ENCODE results near the gene MTHFR. TPM values are rescaled to one million over a fixed set of nuclear protein-coding genes. Genes with fewer than 3 reads are reported as not detected.
A peak's percentile ranks its signal among the peaks of the same experiment; 100 is the strongest.

MTHFR gene
- total and polyA plus RNA-seq, 2 of the 8 experiments (the other 6 are each of a cell fraction or from before 2014, with no cell fraction given), result 8.7 to 18.5 TPM

DNA sequence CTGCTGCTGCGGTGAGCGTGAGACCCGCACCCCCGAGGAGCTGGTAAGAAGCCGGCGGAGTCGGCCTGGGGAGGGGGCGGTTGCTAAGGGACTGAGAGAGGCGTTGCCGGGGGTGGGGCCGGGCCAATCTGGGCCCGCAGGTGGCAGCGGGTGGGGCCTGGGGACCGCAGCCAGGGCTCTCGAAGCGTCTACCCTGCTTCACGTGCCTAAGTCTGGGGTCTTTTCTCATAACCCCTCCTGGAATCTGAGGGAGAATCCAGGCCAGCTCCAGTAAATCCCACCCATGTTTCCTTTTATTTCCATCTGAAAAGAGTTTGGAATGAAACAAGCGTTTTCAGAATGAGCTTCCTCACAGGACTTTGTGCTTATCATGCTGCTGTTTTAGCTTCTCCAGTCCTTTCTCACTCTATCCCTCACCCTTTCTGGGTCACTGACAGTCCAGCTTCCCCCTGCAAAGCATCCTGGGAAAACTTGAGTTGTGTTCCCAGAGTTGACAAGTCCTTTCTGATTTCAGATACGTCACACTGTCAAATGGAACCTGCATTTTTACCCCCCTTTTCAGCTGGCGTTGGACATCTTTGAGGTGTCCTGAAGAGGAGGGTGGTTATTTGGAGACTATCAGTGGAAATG is 658 bp upstream of the MTHFR start (continued):
- TF ChIP-seq, protein P1, sequence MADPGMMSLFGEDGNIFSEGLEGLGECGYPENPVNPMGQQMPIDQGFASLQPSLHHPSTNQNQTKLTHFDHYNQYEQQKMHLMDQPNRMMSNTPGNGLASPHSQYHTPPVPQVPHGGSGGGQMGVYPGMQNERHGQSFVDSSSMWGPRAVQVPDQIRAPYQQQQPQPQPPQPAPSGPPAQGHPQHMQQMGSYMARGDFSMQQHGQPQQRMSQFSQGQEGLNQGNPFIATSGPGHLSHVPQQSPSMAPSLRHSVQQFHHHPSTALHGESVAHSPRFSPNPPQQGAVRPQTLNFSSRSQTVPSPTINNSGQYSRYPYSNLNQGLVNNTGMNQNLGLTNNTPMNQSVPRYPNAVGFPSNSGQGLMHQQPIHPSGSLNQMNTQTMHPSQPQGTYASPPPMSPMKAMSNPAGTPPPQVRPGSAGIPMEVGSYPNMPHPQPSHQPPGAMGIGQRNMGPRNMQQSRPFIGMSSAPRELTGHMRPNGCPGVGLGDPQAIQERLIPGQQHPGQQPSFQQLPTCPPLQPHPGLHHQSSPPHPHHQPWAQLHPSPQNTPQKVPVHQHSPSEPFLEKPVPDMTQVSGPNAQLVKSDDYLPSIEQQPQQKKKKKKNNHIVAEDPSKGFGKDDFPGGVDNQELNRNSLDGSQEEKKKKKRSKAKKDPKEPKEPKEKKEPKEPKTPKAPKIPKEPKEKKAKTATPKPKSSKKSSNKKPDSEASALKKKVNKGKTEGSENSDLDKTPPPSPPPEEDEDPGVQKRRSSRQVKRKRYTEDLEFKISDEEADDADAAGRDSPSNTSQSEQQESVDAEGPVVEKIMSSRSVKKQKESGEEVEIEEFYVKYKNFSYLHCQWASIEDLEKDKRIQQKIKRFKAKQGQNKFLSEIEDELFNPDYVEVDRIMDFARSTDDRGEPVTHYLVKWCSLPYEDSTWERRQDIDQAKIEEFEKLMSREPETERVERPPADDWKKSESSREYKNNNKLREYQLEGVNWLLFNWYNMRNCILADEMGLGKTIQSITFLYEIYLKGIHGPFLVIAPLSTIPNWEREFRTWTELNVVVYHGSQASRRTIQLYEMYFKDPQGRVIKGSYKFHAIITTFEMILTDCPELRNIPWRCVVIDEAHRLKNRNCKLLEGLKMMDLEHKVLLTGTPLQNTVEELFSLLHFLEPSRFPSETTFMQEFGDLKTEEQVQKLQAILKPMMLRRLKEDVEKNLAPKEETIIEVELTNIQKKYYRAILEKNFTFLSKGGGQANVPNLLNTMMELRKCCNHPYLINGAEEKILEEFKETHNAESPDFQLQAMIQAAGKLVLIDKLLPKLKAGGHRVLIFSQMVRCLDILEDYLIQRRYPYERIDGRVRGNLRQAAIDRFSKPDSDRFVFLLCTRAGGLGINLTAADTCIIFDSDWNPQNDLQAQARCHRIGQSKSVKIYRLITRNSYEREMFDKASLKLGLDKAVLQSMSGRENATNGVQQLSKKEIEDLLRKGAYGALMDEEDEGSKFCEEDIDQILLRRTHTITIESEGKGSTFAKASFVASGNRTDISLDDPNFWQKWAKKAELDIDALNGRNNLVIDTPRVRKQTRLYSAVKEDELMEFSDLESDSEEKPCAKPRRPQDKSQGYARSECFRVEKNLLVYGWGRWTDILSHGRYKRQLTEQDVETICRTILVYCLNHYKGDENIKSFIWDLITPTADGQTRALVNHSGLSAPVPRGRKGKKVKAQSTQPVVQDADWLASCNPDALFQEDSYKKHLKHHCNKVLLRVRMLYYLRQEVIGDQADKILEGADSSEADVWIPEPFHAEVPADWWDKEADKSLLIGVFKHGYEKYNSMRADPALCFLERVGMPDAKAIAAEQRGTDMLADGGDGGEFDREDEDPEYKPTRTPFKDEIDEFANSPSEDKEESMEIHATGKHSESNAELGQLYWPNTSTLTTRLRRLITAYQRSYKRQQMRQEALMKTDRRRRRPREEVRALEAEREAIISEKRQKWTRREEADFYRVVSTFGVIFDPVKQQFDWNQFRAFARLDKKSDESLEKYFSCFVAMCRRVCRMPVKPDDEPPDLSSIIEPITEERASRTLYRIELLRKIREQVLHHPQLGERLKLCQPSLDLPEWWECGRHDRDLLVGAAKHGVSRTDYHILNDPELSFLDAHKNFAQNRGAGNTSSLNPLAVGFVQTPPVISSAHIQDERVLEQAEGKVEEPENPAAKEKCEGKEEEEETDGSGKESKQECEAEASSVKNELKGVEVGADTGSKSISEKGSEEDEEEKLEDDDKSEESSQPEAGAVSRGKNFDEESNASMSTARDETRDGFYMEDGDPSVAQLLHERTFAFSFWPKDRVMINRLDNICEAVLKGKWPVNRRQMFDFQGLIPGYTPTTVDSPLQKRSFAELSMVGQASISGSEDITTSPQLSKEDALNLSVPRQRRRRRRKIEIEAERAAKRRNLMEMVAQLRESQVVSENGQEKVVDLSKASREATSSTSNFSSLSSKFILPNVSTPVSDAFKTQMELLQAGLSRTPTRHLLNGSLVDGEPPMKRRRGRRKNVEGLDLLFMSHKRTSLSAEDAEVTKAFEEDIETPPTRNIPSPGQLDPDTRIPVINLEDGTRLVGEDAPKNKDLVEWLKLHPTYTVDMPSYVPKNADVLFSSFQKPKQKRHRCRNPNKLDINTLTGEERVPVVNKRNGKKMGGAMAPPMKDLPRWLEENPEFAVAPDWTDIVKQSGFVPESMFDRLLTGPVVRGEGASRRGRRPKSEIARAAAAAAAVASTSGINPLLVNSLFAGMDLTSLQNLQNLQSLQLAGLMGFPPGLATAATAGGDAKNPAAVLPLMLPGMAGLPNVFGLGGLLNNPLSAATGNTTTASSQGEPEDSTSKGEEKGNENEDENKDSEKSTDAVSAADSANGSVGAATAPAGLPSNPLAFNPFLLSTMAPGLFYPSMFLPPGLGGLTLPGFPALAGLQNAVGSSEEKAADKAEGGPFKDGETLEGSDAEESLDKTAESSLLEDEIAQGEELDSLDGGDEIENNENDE (IDR thresholded peaks at IDR 0.05; ENCODE audit: insufficient replicate concordance, low read length), result no peak
- TF ChIP-seq, protein P2, sequence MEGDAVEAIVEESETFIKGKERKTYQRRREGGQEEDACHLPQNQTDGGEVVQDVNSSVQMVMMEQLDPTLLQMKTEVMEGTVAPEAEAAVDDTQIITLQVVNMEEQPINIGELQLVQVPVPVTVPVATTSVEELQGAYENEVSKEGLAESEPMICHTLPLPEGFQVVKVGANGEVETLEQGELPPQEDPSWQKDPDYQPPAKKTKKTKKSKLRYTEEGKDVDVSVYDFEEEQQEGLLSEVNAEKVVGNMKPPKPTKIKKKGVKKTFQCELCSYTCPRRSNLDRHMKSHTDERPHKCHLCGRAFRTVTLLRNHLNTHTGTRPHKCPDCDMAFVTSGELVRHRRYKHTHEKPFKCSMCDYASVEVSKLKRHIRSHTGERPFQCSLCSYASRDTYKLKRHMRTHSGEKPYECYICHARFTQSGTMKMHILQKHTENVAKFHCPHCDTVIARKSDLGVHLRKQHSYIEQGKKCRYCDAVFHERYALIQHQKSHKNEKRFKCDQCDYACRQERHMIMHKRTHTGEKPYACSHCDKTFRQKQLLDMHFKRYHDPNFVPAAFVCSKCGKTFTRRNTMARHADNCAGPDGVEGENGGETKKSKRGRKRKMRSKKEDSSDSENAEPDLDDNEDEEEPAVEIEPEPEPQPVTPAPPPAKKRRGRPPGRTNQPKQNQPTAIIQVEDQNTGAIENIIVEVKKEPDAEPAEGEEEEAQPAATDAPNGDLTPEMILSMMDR (IDR thresholded peaks at IDR 0.05; ENCODE audit: control extremely low read depth in 1 of 3, insufficient read depth in 1 of 3, low read depth in 1 of 3, low read length in 3 of 3), result no peak; a peak in 1 of 4 replicates
- TF ChIP-seq PHF8 (conservative IDR thresholded peaks at IDR 0.05; ENCODE audit: low read depth, low read length), result peak; percentile 65
- TF ChIP-seq TAF1 (IDR thresholded peaks at IDR 0.05; ENCODE audit: low read depth, low read length), result no peak
- peak; percentile 62; the same call in 1 of the 2 replicates for TF ChIP-seq KDM5A (IDR thresholded peaks at IDR 0.05; ENCODE audit: low read length)
- no peak for TF ChIP-seq EP300 (IDR thresholded peaks at IDR 0.05; ENCODE audit: borderline replicate concordance in 1 of 2, low read depth in 2 of 2, low read length in 2 of 2)
- no peak for TF ChIP-seq GABPA (IDR thresholded peaks at IDR 0.05; ENCODE audit: borderline replicate concordance, insufficient read depth, low read length)

Data from H1 (cell line).